Lower leg skin (tissue), 4 donors: ENCODE data around the gene COL25A1. TPM values are rescaled to one million over a fixed set of nuclear protein-coding genes. Genes with fewer than 3 reads are reported as not detected.

Source experiments
- DNase-seq, 2 donors: peaks; one replicate each; pipeline ENCODE4 v3.0.0-alpha.2; 2019; ENCODE audit warnings: low spot score in 2 of 2
- H3K4me3 ChIP-seq: fragments of 200-600 bp; sonication (generic); 2 replicates; pipeline ENCODE4 v1.5.1; 2017; ENCODE audit warnings: mild to moderate bottlenecking, low read depth; ENCODE audit not compliant: poor library complexity, severe bottlenecking
- CTCF ChIP-seq, 3 donors: fragments of 450-650 bp; IDR thresholded peaks; one replicate each; pipeline ENCODE4 v1.5.1; 2016; ENCODE audit warnings: antibody characterized with exemption in 3 of 3, mild to moderate bottlenecking in 3 of 3, moderate library complexity in 2 of 3
- POLR2A ChIP-seq, 2 donors: fragments of 450-650 bp; IDR thresholded peaks; one replicate each; pipeline ENCODE4 v1.6.1; 2016 to 2017; ENCODE audit warnings: antibody characterized with exemption in 2 of 2, mild to moderate bottlenecking in 1 of 2, moderate library complexity in 1 of 2
- WGBS, 2 donors: methylation state at CpG; one replicate each; pipeline ENCODE4 v1.1.5; 2018; 5-methylcytosine and 5-hydroxymethylcytosine counted together
- intact Hi-C: fragments of 100-400 bp; cut with DNase I; formaldehyde crosslinking; loops from one replicate; pipeline ENCODE4 v1.15.0; 2023; ENCODE audit warnings: low total_unique reads
- total RNA-seq, 4 donors: library from RNA; depleted of rRNA; stranded (reverse); fragments of >200 nt; gene quantifications; one replicate each; pipeline ENCODE4 v1.1.0, GENCODE V29; 2016

The COL25A1 gene
- total RNA-seq, 4 donors from 2014 or later = 0.42 to 2.4 (median 1.5) TPM

GRCh38 chr4:109325698-109326097 lies 23.2 kb upstream of the COL25A1 start:
- no peak overlapping the region for H3K4me3 ChIP-seq
- intact Hi-C loops = no loop called here
- DNase-seq = no peak
- WGBS, 2 donors = 86 to 94% methylated on average over 2 of the region's 2 CpGs
- TF ChIP-seq POLR2A (IDR thresholded peaks at IDR 0.05) = no peak
- no peak for TF ChIP-seq CTCF (IDR thresholded peaks at IDR 0.05)

GRCh38 chr4:109323348-109323747 lies 20.9 kb upstream of the COL25A1 start:
- H3K4me3 ChIP-seq = no peak overlapping the region
- intact Hi-C loops = no loop called here
- no peak for TF ChIP-seq POLR2A (IDR thresholded peaks at IDR 0.05)
- no peak for TF ChIP-seq CTCF (IDR thresholded peaks at IDR 0.05)
- DNase-seq = no peak

- DNase-seq = no peak
- no peak overlapping the region for H3K4me3 ChIP-seq
- intact Hi-C loops = no loop called here
- WGBS, 2 donors = 83 to 88% methylated on average over 1 of the region's 1 CpG
- TF ChIP-seq CTCF (IDR thresholded peaks at IDR 0.05) (no peak), POLR2A (IDR thresholded peaks at IDR 0.05) (no peak)
Observed at GRCh38 chr4:109321232-109321631, 18.8 kb upstream of the COL25A1 start.

- TF ChIP-seq CTCF (IDR thresholded peaks at IDR 0.05) (no peak), POLR2A (IDR thresholded peaks at IDR 0.05) (no peak)
- no peak overlapping the region for H3K4me3 ChIP-seq
- no peak for DNase-seq
- 96% methylated on average over 2 of the region's 2 CpGs for WGBS, 2 donors
- intact Hi-C loops = no loop called here
Observed at GRCh38 chr4:109319684-109320083, 17.2 kb upstream of the COL25A1 start.

GRCh38 chr4:109319156-109319555 lies 16.7 kb upstream of the COL25A1 start:
- H3K4me3 ChIP-seq = no peak overlapping the region
- 60 to 61% methylated on average over 2 of the region's 2 CpGs for WGBS, 2 donors
- TF ChIP-seq CTCF (IDR thresholded peaks at IDR 0.05) (no peak), POLR2A (IDR thresholded peaks at IDR 0.05) (no peak)
- no peak for DNase-seq
- intact Hi-C loops = no loop called here

- no peak for TF ChIP-seq POLR2A (IDR thresholded peaks at IDR 0.05)
- DNase-seq = no peak
- no peak overlapping the region for H3K4me3 ChIP-seq
- intact Hi-C loops = no loop called here
- 83 to 85% methylated on average over 2 of the region's 2 CpGs for WGBS, 2 donors
Observed at GRCh38 chr4:109315818-109316217, 13.4 kb upstream of the COL25A1 start.
